Ovary (tissue), 9 donors: ENCODE measurements around the gene MBTPS2. TPM values are rescaled to one million over a fixed set of nuclear protein-coding genes. Genes with fewer than 3 reads are reported as not detected.
"Not testable (repeated sequence)": the region's sequence is repeated elsewhere in the genome, so short reads cannot be mapped to it uniquely, and the experiment has no call there.

Source experiments
- DNase-seq, 5 donors: peaks; one replicate each; pipeline ENCODE4 v3.0.0-alpha.2; 2019 to 2020
- H3K27ac ChIP-seq, 2 donors: fragments of 200-600 bp; one replicate each; pipeline versions ENCODE4 v1.5.1 to v1.8.0; 2019 to 2022
- H3K27me3 ChIP-seq: fragments of 200-600 bp; one replicate; pipeline ENCODE4 v1.8.0; 2022
- H3K36me3 ChIP-seq: fragments of 200-600 bp; sonication (generic); one replicate; pipeline ENCODE4 v1.5.1; 2019
- H3K4me1 ChIP-seq: one replicate; pipeline ENCODE4 v1.8.1; 2013; ENCODE audit warnings: mild to moderate bottlenecking, moderate library complexity; ENCODE audit not compliant: insufficient read depth
- H3K4me3 ChIP-seq: fragments of 200-600 bp; sonication (generic); one replicate; pipeline ENCODE4 v1.5.1; 2017
- H3K9me3 ChIP-seq, 2 donors: fragments of 200-600 bp in 1 of 2; sonication (generic) in 1 of 2; one replicate each; pipeline versions ENCODE4 v1.5.1 to v1.8.1; 2013 to 2019; ENCODE audit warnings: mild to moderate bottlenecking in 1 of 2, moderate library complexity in 1 of 2
- CTCF ChIP-seq, 3 donors: fragments of 450-650 bp in 2 of 3; fragments of 200-600 bp in 1 of 3; IDR thresholded peaks; one replicate each; pipeline versions ENCODE4 v1.5.1 to v1.8.0; 2016 to 2022; ENCODE audit warnings: antibody characterized with exemption in 3 of 3, mild to moderate bottlenecking in 1 of 3
- EP300 ChIP-seq: sonication (generic); formaldehyde crosslinking; IDR thresholded peaks from one replicate; pipeline ENCODE4 v1.6.1; 2017; ENCODE audit warnings: antibody characterized with exemption
- POLR2A ChIP-seq: fragments of 450-650 bp; IDR thresholded peaks from one replicate; pipeline ENCODE4 v1.6.1; 2017; ENCODE audit warnings: antibody characterized with exemption, mild to moderate bottlenecking, moderate library complexity
- WGBS, 3 donors: extraction: QIAGEN DNeasy Blood & Tissue Kit in 1 of 3; methylation state at CpG; one replicate each; pipeline versions ENCODE4 v1.1.5 to v1.1.7; 2013 to 2017; 5-methylcytosine and 5-hydroxymethylcytosine counted together
- intact Hi-C, 4 donors: fragments of 100-400 bp; cut with DNase I; formaldehyde crosslinking; loops; one replicate each; pipeline versions ENCODE4 v1.11.0 to v1.15.1; 2022 to 2023
- polyA plus RNA-seq, 2 donors: library from polyadenylated mRNA; stranded (reverse); fragments of 200-250 nt in 1 of 2; fragments of 350-450 nt in 1 of 2; fragmentation: Illumina TruSeq in 1 of 2; extraction: RNeasy Lipid Tissue Mini Kit (QIAGEN cat#74804) in 1 of 2; gene quantifications; one replicate each; pipeline ENCODE4 v1.2.3, GENCODE V29; 2013 to 2014
- total RNA-seq, 7 donors: library from RNA; depleted of rRNA in 2 of 7; stranded (reverse); fragments of >200 nt in 2 of 7; fragmentation: NEBNext Ultra II Directional in 3 of 7; extraction: Animal tissue kit (Norgen Biotek cat#: 25700) in 3 of 7; gene quantifications; one replicate each; pipeline versions ENCODE4 v1.1.0 to v1.2.4, GENCODE V29; 2016 to 2023
- donor health status: DM: no; HTN: no; CAD: no; lungs with moderate emphysema.
- donor health status: DM: no; HTN: no; CAD: no.
- donor health status: Bipolar disorder and iron deficiency.
- donor health status: DM: yes; HTN: yes; CAD: no.
- donor health status: DM: no; HTN: no; CAD: no.
- donor health status: DM: yes; HTN: yes; CAD: no.

MBTPS2 gene
- total and polyA plus RNA-seq, 9 donors: 8.3 to 18.7 (median 13.2) TPM

- TF ChIP-seq POLR2A (no peak), EP300 (no peak), CTCF (IDR thresholded peaks at IDR 0.05) (no peak)
- WGBS, 3 donors: 66 to 75% (median 70%) methylated on average over 2 of the region's 2 CpGs
- Histone ChIP-seq H3K9me3 (no peaks in the 10 kb centered on the region), H3K4me3 (no peak overlapping the region), H3K27ac (no peak overlapping the region), H3K36me3 (no peaks in the 10 kb centered on the region), H3K4me1 (no peaks in the 10 kb centered on the region), H3K27me3 (no peaks in the 10 kb centered on the region)
- no peak for DNase-seq
- intact Hi-C loops: no loop called here
Observed at GRCh38 chrX:21812628-21813027, 26.8 kb upstream of the MBTPS2 start.

DNA sequence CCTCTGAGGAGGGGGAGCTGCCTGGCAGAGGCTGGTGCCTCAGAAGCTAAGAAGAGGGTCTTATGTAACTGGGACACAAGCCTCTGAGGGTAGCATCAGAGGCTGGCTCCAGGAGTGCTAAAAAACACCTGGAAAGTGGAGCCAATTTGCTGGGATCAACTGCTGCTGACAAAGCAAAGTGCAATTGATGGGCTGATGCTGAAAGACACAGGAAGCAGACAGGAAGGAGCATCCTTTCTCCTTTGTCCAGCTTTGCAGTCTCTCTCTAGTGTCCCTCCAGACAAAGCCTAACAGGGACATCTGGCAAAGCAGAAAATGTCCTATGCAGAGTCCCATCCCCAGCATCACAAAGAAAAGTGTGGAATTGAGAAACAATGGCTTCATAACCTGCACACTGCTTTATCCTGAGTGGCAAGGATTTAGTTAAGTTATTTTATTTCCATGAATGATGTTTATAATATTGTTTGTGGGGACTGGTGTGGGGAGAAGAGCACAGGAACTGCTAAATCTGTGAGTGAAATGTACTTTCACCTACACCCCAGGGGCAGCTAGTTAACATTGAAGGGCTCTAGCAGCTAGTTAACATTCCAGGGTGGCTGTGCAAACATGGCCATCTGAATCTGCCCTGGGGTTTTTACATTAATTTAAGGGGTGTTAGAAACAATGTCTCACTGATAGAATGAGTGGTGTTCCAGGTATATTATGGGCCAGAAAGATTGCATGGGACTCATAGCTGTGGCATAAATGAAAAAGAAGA is 25.6 kb upstream of the MBTPS2 start:
- intact Hi-C loops: no loop called here
- Histone ChIP-seq H3K4me1 (no peaks in the 10 kb centered on the region), H3K4me3 (no peak overlapping the region), H3K27ac (no peak overlapping the region), H3K9me3 (no peaks in the 10 kb centered on the region), H3K27me3 (no peaks in the 10 kb centered on the region), H3K36me3 (no peaks in the 10 kb centered on the region)
- no peak for TF ChIP-seq CTCF (IDR thresholded peaks at IDR 0.05)
- no peak for TF ChIP-seq EP300
- no peak for TF ChIP-seq POLR2A
- DNase-seq: no peak

DNA sequence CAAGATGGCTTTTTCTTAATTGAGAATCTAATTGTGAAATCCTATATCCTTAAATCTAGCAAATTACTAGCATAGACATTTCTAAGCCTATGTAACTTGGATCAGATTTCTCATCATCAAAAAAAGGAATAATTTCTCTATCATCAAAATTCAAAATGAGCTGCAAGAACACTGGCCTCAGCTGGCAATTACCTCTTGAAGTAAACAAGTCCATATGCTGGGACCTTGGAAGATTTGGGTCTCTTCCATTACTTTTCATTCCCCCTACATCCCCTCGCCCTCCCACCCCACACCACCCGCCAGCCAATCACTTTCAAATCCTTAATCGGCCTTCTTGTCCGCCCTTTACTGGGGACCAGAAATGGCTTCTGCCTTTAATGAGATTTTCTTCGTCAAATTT is 23.3 kb upstream of the MBTPS2 start:
- intact Hi-C loops: no loop called here
- no peaks in the 10 kb centered on the region for H3K36me3 ChIP-seq
- TF ChIP-seq EP300: no peak
- no peak for TF ChIP-seq POLR2A
- no peak for TF ChIP-seq CTCF (IDR thresholded peaks at IDR 0.05)
- 70 to 78% (median 76%) methylated on average over 5 of the region's 5 CpGs for WGBS, 3 donors
- no peaks in the 10 kb centered on the region for H3K4me1 ChIP-seq
- H3K4me3 ChIP-seq: no peak overlapping the region
- no peak overlapping the region for H3K27ac ChIP-seq
- no peak for DNase-seq
- H3K27me3 ChIP-seq: no peaks in the 10 kb centered on the region
- no peaks in the 10 kb centered on the region for H3K9me3 ChIP-seq

DNA sequence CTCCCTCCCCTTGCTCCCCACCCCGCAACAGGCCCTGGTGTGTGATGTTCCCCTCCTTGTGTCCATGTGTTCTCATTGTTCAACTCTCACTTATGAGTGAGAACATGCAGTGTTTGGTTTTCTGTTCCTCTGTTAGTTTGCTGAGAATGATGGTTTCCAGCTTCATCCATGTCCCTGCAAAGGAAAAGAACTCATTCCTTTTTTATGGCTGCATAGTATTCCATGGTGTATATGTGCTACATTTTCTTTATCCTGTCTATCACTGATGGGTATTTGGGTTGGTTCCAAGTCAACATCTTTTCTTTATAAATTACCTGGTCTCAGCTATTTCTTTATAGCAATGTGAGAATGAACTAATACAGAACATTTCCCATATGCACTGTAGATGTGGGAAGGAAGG is 19.2 kb upstream of the MBTPS2 start:
- H3K4me3 ChIP-seq, H3K9me3 ChIP-seq, H3K36me3 ChIP-seq, H3K27me3 ChIP-seq, intact Hi-C loops, DNase-seq, H3K4me1 ChIP-seq, H3K27ac ChIP-seq: not testable (repeated sequence)
- WGBS, 3 donors: 81 to 89% (median 86%) methylated on average over 1 of the region's 1 CpG

GRCh38 chrX:21821875-21822274 is 17.5 kb upstream of the MBTPS2 start:
- Histone ChIP-seq H3K27ac (no peak overlapping the region), H3K9me3 (no peaks in the 10 kb centered on the region), H3K4me1 (no peaks in the 10 kb centered on the region), H3K27me3 (no peaks in the 10 kb centered on the region), H3K36me3 (no peaks in the 10 kb centered on the region), H3K4me3 (no peak overlapping the region)
- no peak for DNase-seq
- intact Hi-C loops: no loop called here
- 88 to 90% (median 88%) methylated on average over 3 of the region's 3 CpGs for WGBS, 3 donors
- TF ChIP-seq CTCF (IDR thresholded peaks at IDR 0.05) (no peak), POLR2A (no peak), EP300 (no peak)
